Activated T-cell treated with anti-CD3 and anti-CD28 coated beads, Interleukin-2, amount 50 U/mL, for 4 hours (primary cell): ENCODE measurements around the gene MPP2. TPM values are rescaled to one million over a fixed set of nuclear protein-coding genes. Genes with fewer than 3 reads are reported as not detected.

Source experiments
- ATAC-seq, 2 donors: fragments of 200-7000 bp; cut with Tn5 transposase; one replicate each; pipeline ENCODE4 v1.10.0; 2021
- DNase-seq: peaks from one replicate; pipeline ENCODE4 v3.0.0-alpha.2; 2020
- H3K27me3 Mint-ChIP-seq: one replicate; pipeline ENCODE4 v1.8.0; 2021; ENCODE audit warnings: low read depth, mixed read lengths
- H3K36me3 Mint-ChIP-seq: one replicate; pipeline ENCODE4 v1.8.0; 2022; ENCODE audit warnings: mixed read lengths; ENCODE audit not compliant: insufficient read depth
- H3K4me1 Mint-ChIP-seq: one replicate; pipeline ENCODE4 v1.8.0; 2021; ENCODE audit warnings: low read depth, mixed read lengths
- H3K4me3 Mint-ChIP-seq: one replicate; pipeline ENCODE4 v1.8.0; 2021; ENCODE audit warnings: mild to moderate bottlenecking, moderate library complexity, mixed read lengths
- H3K9me3 Mint-ChIP-seq: one replicate; pipeline ENCODE4 v1.8.0; 2021; ENCODE audit warnings: mixed read lengths
- total RNA-seq, 3 donors: library from RNA; stranded (reverse); gene quantifications; one replicate each; pipeline ENCODE4 v1.2.1, GENCODE V29; 2021

Gene MPP2
- total RNA-seq, 3 donors from 2014 or later: 0.21 to 0.91 (median 0.54) TPM

DNA sequence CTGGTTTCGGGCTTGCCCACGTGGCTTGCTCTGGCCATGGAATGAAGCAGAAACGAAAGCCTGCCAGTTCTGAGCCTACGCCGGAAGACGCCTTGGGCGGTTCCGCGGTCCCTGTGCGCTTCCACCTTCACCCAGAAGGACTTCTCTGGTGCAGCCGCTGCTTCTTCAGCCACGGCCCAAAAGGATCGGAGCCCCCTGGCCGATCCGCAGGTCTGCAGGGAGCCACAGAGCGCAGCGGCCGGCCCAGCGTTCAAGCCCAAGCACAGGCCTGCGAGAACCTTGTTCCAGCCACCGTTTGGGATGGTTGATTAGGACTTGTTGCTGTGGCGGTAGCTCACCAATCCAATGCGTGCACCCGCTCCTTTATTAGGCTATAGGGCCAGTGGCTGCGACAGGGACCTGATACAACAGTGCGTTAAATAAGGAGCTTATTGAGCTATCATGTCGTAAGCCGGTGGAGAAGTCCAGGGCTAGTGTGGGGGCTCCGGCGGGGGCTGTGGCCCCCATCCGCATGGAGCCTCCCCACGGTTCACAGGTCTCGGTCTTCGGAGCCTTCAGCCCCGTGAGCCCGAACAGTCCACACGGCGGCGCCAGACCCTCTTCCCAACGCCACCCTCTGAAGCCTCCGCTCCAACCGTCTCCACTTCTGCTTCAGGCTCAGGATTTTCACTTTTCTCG lies 10.2 kb upstream of the MPP2 start:
- DNase-seq (peak; percentile 41), ATAC-seq (peak; percentile 81 to 85)
- H3K36me3 Mint-ChIP-seq: no peaks in the 10 kb centered on the region
- peaks cover 14% of the 10 kb centered on the region for H3K4me1 Mint-ChIP-seq
- H3K9me3 Mint-ChIP-seq: no peaks in the 10 kb centered on the region
- H3K4me3 Mint-ChIP-seq: peak overlapping the region; percentile 77
- H3K27me3 Mint-ChIP-seq: no peaks in the 10 kb centered on the region

DNA sequence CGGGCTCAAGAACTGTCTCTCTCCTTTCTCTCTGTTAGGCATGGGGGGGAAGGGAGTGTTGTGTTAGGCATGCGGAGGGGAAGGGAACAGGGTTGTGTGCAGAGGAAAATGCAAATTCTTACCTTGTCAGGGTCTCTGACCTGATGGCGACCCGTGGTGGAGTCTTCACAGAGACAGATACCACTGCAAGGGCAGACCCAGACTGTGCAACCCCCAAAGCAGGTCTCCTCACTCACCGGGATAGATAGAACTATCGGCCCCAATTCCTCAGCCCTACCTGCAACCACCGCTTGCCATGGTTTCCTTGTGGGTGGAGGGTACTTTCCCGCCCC lies 9.6 kb upstream of the MPP2 start:
- peaks cover 14% of the 10 kb centered on the region for H3K4me1 Mint-ChIP-seq
- no peaks in the 10 kb centered on the region for H3K27me3 Mint-ChIP-seq
- ATAC-seq: no peak
- no peak for DNase-seq
- peak overlapping the region; percentile 77 for H3K4me3 Mint-ChIP-seq
- H3K36me3 Mint-ChIP-seq: no peaks in the 10 kb centered on the region
- H3K9me3 Mint-ChIP-seq: no peaks in the 10 kb centered on the region

DNA sequence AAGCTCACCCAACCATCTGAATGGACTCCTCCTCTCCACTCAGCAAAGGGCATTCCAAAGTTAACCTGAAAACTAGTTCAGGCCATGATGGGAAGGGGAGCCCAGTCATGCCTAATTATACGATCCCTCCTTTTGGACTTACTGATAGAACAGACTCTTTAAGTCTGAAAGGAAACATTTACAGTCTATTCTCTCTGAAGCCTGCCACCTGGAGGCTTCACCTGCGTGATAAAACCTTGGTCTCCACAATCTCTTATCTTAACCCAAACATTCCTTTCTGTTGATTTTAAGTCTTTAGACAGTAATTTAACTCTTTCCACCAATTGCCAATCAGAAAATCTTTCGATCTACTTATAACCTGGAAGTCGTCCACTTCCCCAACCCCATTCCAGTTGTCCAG lies 9.0 kb upstream of the MPP2 start:
- Mint-ChIP-seq H3K4me1 (peaks cover 14% of the 10 kb centered on the region), H3K27me3 (no peaks in the 10 kb centered on the region)

DNA sequence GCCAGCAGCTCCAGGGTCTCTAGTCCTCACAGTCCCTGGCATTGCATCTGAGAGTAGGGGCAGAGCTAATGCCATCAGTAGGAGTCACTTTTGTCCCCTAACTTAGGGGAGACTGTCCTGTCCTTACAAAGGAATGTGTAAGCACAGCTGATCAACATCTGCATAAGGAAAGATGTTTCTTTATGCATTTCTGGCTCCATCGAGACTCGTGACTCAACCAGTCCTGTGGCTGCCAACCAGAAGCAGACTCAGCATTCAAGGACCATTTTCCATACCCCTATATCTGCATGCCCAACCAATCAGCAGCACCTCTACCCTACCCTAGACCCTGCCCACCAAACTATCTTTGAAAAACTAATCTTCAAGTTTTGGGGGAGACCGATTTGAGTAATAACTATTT lies 8.2 kb upstream of the MPP2 start:
- ATAC-seq: no peak
- H3K36me3 Mint-ChIP-seq: no peaks in the 10 kb centered on the region
- no peaks in the 10 kb centered on the region for H3K9me3 Mint-ChIP-seq
- no peak for DNase-seq
- H3K27me3 Mint-ChIP-seq: no peaks in the 10 kb centered on the region
- H3K4me1 Mint-ChIP-seq: peaks cover 14% of the 10 kb centered on the region
- H3K4me3 Mint-ChIP-seq: no peak overlapping the region

More for the DNA sequence above, 9.0 kb upstream of the MPP2 start:
- DNase-seq (no peak), ATAC-seq (no peak)
- Mint-ChIP-seq H3K9me3 (no peaks in the 10 kb centered on the region), H3K4me3 (no peak overlapping the region), H3K36me3 (no peaks in the 10 kb centered on the region)

DNA sequence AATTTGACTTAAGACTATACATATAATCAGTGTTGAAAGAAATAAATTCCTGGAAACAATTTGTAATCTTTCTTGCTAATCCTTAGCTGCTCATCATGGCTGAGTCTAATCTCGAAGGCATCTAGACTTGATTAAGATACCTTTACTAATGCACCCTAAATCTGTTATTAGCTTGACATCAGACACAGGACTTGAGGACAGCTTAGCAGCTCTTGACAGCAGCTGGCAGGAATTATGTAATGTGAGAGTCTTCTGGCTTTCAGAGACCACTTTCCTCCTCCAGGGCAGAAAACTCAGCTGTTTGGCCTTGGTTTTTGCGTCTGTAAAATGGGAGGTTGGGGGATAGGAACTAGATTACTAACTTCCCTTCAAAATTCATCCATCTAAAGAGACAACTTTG lies 7.1 kb upstream of the MPP2 start:
- no peaks in the 10 kb centered on the region for H3K27me3 Mint-ChIP-seq
- DNase-seq: no peak
- H3K9me3 Mint-ChIP-seq: no peaks in the 10 kb centered on the region
- H3K36me3 Mint-ChIP-seq: no peaks in the 10 kb centered on the region
- H3K4me1 Mint-ChIP-seq: peaks cover 14% of the 10 kb centered on the region
- ATAC-seq: no peak
- H3K4me3 Mint-ChIP-seq: no peak overlapping the region

DNA sequence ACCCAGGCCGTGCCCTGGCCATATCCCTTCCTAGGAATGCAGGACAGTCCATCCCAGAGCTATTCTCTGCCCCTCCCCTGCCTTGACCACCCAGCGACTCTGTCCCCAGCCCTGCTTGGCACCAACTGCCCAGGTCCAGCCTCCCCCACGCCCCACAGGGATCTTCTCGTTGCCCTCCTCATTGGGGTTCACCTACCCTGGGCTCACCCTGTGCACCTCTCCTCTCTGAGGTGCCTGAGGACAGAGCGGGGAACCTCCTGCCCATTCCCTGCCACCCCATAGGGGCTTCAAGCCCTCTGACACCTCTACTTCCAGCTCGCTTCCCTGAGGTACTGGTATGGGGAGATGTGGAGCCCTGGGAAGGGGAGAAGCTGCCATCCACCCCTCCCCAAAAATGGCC lies 6.2 kb upstream of the MPP2 start:
- Mint-ChIP-seq H3K27me3 (no peaks in the 10 kb centered on the region), H3K36me3 (no peaks in the 10 kb centered on the region), H3K4me3 (no peak overlapping the region), H3K4me1 (peaks cover 14% of the 10 kb centered on the region), H3K9me3 (no peaks in the 10 kb centered on the region)
- no peak for ATAC-seq
- DNase-seq: no peak

DNA sequence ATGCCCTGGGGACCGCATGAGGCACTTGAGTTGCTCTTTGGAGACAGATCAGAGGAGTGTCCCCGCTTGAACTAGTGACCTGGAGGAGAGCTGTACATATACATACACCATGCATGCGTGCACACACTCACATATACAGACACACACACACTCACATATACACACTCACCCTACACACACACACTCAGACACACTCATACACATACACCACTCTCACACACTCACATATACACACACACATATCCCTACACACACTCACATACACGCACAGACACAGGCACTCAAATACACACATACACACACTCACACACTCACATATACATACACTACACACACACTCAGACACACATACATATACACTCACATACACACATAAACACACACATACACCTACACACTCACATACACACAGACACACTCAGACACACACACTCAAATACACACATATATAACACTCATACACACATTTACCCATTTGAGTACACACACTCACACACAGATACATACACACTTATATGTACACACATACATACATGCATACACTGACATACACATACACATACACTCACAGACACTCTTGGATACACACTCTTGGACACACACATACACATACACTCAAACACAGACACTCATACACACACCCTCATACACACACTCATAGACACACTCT lies 5.4 kb upstream of the MPP2 start:
- ATAC-seq (no peak), DNase-seq (no peak)
- Mint-ChIP-seq H3K27me3 (peaks cover 4% of the 10 kb centered on the region), H3K36me3 (no peaks in the 10 kb centered on the region), H3K4me3 (no peak overlapping the region), H3K9me3 (no peaks in the 10 kb centered on the region), H3K4me1 (peaks cover 16% of the 10 kb centered on the region)

DNA sequence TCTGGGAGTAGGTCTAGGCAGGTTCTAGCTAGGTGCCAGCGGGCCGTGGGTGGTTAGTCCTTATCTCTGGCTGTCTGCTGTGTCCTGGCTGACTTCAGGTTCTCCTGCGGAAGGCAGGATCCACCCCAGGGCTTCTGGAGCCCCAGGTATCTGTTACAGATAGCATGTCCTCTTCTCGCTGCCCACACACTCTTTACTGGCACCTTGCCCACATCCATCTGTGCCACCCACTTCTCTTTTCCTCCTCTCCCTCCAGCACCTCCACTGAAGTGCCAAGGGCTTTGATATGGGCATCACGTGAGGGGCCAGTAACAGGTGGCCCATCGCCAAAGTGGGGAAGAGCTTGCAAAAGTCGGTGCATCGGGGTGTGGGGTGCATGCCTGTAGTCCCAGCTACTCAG lies 4.6 kb upstream of the MPP2 start:
- no peaks in the 10 kb centered on the region for H3K9me3 Mint-ChIP-seq

DNA sequence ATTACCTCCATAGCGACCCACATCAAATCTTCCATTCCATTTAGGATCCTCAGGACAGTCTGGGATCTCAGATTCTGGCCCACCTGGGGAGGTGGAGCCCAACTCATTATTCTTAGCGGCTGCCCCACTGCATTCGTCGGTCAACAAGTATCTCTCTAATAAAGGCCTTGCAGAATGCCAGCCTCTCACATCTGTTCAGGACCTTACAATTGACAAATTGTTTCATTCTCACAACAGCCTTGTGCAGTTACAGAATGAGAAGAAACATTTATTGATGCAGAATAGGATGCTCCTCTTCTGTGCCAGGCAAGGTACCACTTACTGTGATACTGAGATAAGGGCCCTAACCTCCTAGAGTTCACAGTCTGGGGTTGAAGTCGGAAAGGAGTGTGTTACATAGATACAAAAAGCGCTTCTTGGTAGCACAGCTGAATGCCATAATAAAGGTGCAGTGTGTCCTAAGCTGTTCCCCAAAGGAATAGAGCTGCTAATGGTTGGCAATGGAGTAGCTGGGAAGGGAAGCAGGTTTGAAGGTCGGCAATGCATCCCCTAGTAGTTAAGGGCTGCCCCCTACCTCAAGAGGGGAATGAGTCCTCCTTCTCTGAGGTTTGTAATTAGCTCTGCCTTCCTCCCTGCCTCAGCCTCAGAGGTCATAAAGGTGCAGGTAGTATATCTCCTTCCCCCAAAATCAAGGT lies 2.3 kb upstream of the MPP2 start:
- no peak for DNase-seq
- peaks cover 17% of the 10 kb centered on the region for H3K27me3 Mint-ChIP-seq
- no peaks in the 10 kb centered on the region for H3K36me3 Mint-ChIP-seq
- H3K4me1 Mint-ChIP-seq: peaks cover 11% of the 10 kb centered on the region
- no peak overlapping the region for H3K4me3 Mint-ChIP-seq
- no peaks in the 10 kb centered on the region for H3K9me3 Mint-ChIP-seq
- ATAC-seq: no peak

More for the DNA sequence above, 4.6 kb upstream of the MPP2 start:
- Mint-ChIP-seq H3K36me3 (no peaks in the 10 kb centered on the region), H3K4me3 (no peak overlapping the region), H3K27me3 (peaks cover 4% of the 10 kb centered on the region), H3K4me1 (peaks cover 9% of the 10 kb centered on the region)
- ATAC-seq: no peak
- no peak for DNase-seq

DNA sequence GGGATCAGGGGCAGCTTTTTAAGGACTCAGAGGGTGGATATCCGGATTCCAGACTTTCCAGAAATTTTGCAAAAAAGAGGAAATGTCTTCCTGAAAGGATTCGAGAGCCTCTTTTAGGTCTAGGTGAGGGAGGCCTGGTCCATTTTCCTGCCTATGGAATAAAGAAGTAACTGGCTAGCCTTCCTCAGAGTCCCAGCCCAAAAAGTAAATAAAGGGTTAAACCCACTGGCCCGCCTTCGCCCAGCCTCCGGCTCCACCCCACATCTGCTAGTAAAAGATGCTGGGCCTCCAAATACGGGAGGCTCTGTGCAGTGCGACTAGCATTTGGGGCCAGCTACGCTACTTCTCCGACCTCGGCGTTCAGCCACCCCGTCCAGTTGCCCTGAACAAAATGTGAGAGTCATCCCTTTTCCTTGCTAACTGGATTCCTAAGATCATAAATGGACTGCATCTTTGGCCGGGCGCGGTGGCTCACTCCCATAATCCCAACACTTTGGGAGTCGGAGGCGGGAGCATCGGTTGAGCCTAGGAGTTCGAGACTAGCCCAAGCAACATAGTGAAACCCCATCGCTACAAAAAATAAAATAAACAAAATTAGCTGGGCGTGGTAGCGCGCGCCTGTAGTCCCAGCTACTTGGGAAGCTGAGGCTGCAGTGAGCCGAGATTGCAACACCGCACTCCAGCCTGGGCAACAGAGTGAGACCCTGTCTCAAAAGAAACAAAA lies 824 bp upstream of the MPP2 start:
- Mint-ChIP-seq H3K27me3 (peaks cover 26% of the 10 kb centered on the region), H3K4me3 (peak overlapping the region; percentile 41), H3K36me3 (no peaks in the 10 kb centered on the region), H3K4me1 (peaks cover 11% of the 10 kb centered on the region), H3K9me3 (no peaks in the 10 kb centered on the region)
- DNase-seq: peak; percentile 47
- peak; percentile 69 to 70 for ATAC-seq

DNA sequence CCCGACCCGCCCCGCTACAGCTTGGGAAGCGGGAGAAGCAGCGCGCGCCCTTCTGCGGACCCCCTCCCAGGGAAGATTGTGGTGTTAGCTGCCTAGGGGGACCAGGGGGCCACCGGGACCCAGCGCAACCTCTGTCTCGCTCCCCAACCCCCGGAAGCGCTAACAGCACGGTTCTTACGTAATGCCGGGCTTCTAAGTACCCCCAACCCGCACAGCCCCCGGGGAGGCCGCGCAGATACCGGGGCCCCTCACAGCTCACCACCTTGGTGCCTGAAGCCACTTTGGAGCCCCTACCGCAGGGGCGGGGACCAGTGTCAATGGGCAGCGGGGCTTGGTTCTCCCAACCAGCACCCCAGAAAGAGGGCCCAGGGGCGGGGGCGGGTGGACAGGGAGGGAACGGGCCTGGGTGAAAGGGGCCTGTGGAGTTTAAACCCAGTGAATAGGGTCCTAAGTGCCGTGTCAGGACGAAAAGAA lies 348 bp downstream of the MPP2 start:
- ATAC-seq (peak; percentile 17 to 23), DNase-seq (no peak)
- peak overlapping the region; percentile 77 for H3K4me3 Mint-ChIP-seq
- H3K4me1 Mint-ChIP-seq: peaks cover 11% of the 10 kb centered on the region
- H3K27me3 Mint-ChIP-seq: peaks cover 29% of the 10 kb centered on the region
- H3K36me3 Mint-ChIP-seq: no peaks in the 10 kb centered on the region
- H3K9me3 Mint-ChIP-seq: no peaks in the 10 kb centered on the region

DNA sequence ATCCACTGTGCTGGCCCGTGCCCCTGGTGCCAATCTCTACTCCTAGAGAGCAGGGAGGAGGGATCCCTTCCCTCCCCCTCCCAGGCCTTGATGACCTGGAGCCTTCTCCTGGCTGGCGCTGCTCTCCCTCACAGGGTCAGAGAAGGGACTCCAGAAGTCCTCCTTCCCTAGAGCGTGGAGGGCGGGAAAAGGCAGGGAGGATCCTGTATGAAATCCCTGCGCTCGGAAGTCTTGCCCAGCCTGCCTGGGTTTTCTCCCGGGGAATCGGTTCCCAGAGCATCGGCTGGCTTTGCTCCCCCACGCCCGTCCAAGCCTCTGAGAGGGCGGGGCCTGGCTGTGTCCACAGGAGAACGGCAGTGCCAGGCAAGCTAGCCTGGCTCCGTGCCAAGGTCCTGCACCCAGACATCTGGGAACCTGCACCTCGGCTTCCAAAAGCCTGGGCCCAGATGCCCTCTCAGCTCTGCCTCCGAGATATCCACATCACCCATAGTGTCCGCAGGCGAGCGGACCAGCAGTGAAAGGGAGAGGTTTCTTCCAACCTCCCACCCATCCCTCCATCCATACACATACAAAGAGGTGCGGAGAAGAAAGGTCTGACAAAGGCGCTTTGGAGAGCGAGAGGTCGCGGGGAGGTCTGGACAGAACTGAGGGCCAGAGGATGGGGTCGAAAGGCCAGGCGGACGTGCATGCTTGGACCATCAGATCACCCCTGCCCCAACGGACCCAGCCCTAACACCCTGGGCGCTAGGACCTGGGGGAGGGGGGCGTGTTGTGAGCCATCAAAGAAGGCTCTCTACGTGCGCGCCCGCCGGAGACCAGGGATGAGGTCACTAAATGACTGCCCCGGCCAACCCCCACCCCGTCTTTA lies 1.1 kb downstream of the MPP2 start:
- H3K4me1 Mint-ChIP-seq: peaks cover 11% of the 10 kb centered on the region
- no peaks in the 10 kb centered on the region for H3K36me3 Mint-ChIP-seq
- ATAC-seq: peak; percentile 47 to 53
- peaks cover 31% of the 10 kb centered on the region for H3K27me3 Mint-ChIP-seq
- no peaks in the 10 kb centered on the region for H3K9me3 Mint-ChIP-seq
- DNase-seq: peak; percentile 27
- H3K4me3 Mint-ChIP-seq: peak overlapping the region; percentile 77

DNA sequence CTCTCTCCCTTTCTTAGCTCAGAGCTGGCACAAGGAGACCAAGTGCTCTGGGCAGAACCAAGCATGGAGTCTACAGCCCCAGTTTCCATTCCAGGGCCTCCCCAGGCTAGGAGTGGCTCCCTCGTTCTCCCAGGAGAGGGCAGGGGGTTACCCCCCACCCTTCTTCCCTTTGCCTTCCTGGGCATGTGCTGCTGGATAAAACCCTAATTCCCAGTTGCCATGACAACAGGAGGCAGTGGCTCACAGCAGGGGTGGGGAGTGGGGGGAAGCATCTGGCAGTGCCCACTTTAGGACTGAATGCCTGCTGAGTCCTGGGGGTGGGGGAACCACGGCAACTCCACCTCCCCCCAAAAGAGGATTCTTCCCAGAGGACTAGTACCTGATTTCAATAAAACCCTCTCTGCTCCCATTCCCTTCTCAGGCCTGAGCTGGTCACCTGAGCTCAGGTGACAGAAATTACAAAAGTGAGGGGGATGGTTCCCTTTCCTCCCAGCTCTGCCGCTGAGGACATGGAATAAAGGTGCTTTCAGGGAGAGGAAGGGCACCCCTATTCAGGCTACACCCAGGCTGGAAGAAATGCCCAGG lies 1.8 kb downstream of the MPP2 start:
- no peak for ATAC-seq
- Mint-ChIP-seq H3K4me3 (no peak overlapping the region), H3K9me3 (no peaks in the 10 kb centered on the region), H3K27me3 (peaks cover 32% of the 10 kb centered on the region), H3K36me3 (no peaks in the 10 kb centered on the region), H3K4me1 (peaks cover 18% of the 10 kb centered on the region)
- DNase-seq: no peak
